Activated CD4-positive, alpha-beta T cell treated with anti-CD3 and anti-CD28 coated beads for 4 hours (primary cell): ENCODE data around the gene NDNF.

ENCODE experiments used
- DNase-seq, 2 donors: peaks; one replicate each; pipeline ENCODE4 v3.0.0-alpha.2; 2020

Gene NDNF

DNA sequence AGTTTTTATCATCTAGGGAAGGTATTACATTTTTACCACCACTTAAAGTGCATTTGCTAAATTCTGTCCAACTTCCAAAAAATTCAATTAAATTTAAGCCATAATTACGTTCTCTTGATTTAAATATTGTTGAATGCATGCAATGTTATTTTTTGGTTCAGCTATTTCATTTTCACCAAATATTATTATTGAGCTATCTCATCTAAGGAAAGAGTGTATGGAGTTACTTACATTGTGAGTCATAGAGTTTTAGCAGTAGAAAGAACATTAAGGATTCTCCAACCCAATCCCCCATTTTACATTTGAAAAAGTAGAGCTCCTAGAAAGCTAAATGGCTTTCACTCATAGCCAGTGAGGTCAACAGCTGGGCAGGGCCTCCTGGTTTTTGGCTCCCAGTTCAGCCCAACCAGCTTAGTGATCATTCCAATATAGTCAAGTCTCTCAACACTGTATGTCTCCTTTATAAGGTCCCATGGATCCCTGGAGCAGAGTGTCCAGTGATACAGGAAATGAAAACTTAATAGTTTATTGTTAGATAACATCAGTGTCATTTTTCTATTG, 60.5 kb downstream of the NDNF start:
- no peak for DNase-seq

DNA sequence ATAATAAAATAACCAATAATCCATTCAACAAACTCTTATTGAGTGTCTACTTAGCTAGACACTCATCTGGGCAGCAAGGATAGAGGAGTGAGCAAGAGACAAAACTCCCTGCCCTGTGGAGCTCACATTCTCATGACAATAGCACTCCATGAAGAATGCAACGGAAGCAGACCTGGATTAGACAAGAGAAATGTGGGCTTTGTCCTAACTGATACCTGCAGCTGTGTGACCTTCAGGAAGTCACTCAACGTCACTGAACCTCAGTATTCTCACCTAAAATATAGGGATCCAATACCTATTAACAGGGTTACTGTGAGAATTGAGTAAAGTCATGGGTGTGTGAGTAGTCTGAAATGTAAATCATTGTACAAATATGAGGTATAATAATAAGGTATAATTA, 61.2 kb downstream of the NDNF start:
- no peak for DNase-seq

DNA sequence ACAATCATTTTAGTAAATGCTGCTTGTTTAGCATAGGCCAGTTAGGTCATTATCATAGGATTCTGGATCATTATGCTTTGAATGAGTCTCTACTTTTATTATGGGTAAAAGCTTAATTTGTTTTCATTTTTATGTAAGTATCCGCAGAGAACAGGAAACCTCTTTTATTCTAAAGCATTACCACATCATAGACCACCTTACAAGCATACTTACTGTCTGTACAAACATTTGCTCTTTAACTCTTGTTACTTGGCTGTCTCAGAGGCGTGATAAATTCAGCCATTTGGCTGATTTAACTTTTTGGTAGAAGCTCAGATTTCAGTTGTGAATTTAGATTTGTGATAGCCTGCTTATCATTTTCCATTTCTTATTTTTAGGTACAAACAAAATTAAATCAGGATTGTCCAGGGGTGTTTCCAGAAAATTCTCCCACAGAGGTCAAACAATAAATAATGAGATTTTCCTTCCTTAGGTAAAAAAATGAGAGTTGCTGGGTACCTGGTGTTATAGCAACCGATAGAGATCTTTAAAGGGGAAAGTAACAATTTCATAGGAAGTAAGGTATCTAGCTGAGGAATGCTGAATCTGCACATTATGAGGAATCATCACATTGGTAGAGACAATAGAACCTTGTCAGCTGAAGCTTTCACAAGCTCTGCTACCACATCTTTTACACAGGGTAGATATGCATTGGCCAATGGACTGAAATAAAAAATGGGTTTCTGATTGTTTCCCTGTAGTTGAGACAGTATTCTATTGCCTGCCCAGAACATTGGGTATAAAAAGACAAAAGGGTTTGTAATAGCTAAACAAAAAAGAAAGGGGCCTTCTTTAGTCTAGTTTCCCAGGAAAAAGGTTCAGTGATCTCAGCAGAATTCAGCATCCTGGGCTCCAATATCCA, 62.5 kb downstream of the NDNF start:
- no peak for DNase-seq

DNA sequence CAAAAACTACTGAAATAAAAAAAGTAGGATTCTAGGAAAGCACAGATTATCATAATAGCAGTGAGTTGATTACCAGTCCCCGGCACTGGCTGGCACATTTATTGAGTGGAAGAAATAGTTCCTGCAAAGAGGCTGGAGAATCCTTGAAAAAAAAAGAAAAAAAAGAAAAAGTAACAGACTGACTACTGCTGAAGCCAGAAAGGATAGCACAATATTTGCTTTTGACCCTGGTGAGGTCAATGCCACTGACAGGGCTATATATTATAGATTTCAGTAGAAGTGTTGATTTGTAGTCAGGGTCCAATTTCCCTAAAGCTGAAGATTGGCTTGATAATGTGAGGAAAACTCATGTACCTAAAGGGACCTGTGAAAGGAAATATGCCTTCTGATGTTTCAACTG, 64.7 kb downstream of the NDNF start:
- no peak for DNase-seq

DNA sequence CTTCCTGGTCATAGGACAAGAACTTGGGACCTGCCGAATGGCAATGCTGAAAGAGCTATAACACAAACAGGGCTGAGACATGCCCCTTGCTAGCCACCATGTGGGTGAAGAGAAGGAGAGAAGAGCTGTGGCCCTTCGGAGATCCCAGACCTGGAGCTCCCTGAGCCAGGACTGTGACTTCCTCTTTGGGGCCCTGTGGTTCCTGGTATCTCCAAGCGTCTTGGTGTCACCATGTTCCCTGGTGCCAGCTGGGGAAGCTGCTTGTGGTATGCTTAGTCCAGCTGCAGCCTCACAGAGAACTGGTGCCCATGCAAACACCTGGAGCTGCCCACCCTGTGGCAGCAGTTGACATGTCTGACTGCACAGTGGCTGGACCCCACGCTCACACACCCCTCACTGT, 68.5 kb downstream of the NDNF start:
- DNase-seq = no peak

DNA sequence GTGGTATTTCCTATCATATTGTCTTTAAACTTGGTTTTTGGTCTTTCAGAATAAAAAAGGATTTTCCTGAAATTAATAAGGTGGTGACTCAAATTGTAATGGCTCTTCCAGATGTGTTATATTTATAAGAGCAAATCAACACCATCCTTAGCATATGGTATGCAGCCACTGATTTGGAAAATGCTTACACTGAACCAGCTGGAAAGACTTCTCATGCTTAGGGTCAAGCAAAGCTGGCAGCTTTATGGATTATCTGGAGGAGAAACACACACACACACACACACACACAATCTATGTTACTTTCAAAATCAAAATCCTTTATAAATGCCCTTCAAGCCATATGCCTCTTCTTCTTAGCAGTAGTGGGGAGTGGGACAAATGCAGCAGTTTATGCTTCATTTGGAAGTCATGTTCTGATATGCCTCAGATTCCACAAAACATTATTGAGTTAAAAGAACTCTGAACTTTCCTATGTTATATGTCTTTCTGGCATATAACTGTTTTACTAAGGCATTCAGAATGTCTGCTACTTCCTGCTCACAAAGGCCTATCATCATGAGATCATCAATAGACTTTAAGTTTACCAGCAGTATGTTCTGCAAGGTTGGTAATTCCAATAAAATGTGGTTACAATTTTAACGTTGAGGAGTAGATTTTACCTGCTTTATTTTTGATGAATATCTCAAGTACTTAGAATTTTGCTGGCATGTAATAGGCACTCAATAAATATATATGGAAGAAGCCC, 76.9 kb downstream of the NDNF start:
- DNase-seq = no peak

DNA sequence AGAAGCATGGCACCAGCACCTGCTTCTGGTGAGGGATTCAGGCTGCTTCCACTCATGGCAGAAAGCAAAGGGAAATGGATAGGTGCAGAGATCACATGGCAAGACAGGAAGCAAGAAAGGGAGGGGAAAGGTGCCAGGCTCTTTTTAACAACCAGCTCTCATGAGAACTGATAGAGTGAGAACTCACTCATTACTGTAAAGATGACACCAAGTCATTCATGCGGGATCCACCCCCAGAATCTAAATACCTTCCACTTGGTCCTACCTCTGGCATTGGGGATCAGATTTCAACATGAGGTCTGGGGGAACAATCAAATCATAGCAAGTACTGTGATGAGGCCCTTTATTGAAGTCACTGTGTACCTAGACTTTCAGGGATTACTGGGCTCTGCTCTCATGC, 77.8 kb downstream of the NDNF start:
- DNase-seq = no peak

DNA sequence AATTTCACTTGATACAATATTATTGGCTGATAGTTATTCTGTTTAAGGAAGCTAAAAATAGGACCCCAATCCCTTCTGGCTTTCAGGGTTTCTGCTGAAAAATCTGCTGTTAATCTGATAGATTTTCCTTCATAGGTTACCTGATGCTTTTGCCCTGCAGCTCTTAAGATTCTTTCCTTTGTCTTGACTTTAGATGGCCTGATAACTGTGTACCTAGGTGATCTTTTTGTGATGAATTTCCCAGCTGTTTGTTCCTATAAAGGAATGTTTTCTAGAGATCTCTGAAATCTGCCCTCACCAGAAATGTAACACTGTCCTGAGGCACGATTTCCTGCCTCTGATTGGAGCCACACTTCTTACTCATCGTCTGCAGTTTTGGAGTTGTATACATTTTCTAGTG, 80.5 kb downstream of the NDNF start:
- no peak for DNase-seq

DNA sequence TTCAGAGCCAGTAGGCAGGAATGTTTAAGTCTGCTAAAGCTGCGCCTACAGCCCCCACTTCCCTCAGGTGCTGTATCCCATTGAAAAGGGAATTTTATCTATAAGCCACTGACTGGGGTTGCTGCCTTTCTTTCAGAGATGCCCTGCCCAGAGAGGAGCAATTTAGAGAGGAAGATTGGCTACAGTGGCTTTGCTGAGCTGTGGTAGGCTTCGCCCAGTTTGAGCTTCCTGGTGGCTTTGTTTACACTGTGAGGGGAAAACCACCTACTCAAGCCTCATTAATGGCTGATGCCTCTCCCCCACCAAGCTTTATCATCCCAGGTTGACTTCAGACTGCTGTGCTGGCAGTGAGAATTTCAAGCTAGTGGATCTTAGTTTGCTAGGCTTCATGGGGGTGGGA, 82.1 kb downstream of the NDNF start:
- DNase-seq = no peak
